Measurements from ENCODE around the gene ASIC4.

The ASIC4 gene

GRCh38 chr2:219560893-219561178, 46.6 kb downstream of the ASIC4 start:
- no peak overlapping the region for H3K4me3 ChIP-seq (ENCODE audit: low read depth in 1 of 2, low read length in 2 of 2)
- no peak overlapping the region for H3K9ac ChIP-seq (ENCODE audit: low read length)
- no peaks in the 10 kb centered on the region for H3K9me3 ChIP-seq (ENCODE audit: low read length)
- H3K27ac ChIP-seq (ENCODE audit: low read depth, low read length): no peak overlapping the region
- no peaks in the 10 kb centered on the region for H3K27me3 ChIP-seq (ENCODE audit: control insufficient read depth in 1 of 2, insufficient read depth in 2 of 2, low read length in 2 of 2)
- peaks cover 7% of the 10 kb centered on the region for H3K4me1 ChIP-seq (ENCODE audit: insufficient read depth, low read length)
- peaks cover 28% of the 10 kb centered on the region for H3K36me3 ChIP-seq (ENCODE audit: insufficient read depth, low read length)

- Histone ChIP-seq H3K36me3 (ENCODE audit: insufficient read depth, low read length) (peaks cover 32% of the 10 kb centered on the region), H3K9ac (ENCODE audit: low read length) (no peak overlapping the region), H3K27me3 (ENCODE audit: control insufficient read depth in 1 of 2, insufficient read depth in 2 of 2, low read length in 2 of 2) (no peaks in the 10 kb centered on the region), H3K4me3 (ENCODE audit: low read depth in 1 of 2, low read length in 2 of 2) (no peak overlapping the region), H3K4me1 (ENCODE audit: insufficient read depth, low read length) (peaks cover 7% of the 10 kb centered on the region), H3K27ac (ENCODE audit: low read depth, low read length) (no peak overlapping the region), H3K9me3 (ENCODE audit: low read length) (no peaks in the 10 kb centered on the region)
Measured at GRCh38 chr2:219561179-219562048, 47.1 kb downstream of the ASIC4 start.

- Histone ChIP-seq H3K9me3 (ENCODE audit: low read length) (no peaks in the 10 kb centered on the region), H3K4me1 (ENCODE audit: insufficient read depth, low read length) (peaks cover 7% of the 10 kb centered on the region), H3K36me3 (ENCODE audit: insufficient read depth, low read length) (peaks cover 32% of the 10 kb centered on the region), H3K27ac (ENCODE audit: low read depth, low read length) (no peak overlapping the region), H3K9ac (ENCODE audit: low read length) (no peak overlapping the region), H3K27me3 (ENCODE audit: control insufficient read depth in 1 of 2, insufficient read depth in 2 of 2, low read length in 2 of 2) (no peaks in the 10 kb centered on the region), H3K4me3 (ENCODE audit: low read depth in 1 of 2, low read length in 2 of 2) (no peak overlapping the region)
Measured at GRCh38 chr2:219562049-219563020, 48.1 kb downstream of the ASIC4 start.

GRCh38 chr2:219563271-219563928, 49.1 kb downstream of the ASIC4 start:
- H3K9ac ChIP-seq (ENCODE audit: low read length): no peak overlapping the region
- H3K36me3 ChIP-seq (ENCODE audit: insufficient read depth, low read length): peaks cover 32% of the 10 kb centered on the region
- no peak overlapping the region for H3K4me3 ChIP-seq (ENCODE audit: low read depth in 1 of 2, low read length in 2 of 2)
- H3K4me1 ChIP-seq (ENCODE audit: insufficient read depth, low read length): peaks cover 7% of the 10 kb centered on the region
- no peak overlapping the region for H3K27ac ChIP-seq (ENCODE audit: low read depth, low read length)
- H3K27me3 ChIP-seq (ENCODE audit: control insufficient read depth in 1 of 2, insufficient read depth in 2 of 2, low read length in 2 of 2): no peaks in the 10 kb centered on the region
- no peaks in the 10 kb centered on the region for H3K9me3 ChIP-seq (ENCODE audit: low read length)

- Histone ChIP-seq H3K36me3 (ENCODE audit: insufficient read depth, low read length) (peaks cover 41% of the 10 kb centered on the region), H3K27me3 (ENCODE audit: control insufficient read depth in 1 of 2, insufficient read depth in 2 of 2, low read length in 2 of 2) (no peaks in the 10 kb centered on the region), H3K4me3 (ENCODE audit: low read depth in 1 of 2, low read length in 2 of 2) (no peak overlapping the region)
Measured at GRCh38 chr2:219565130-219566080, 51.1 kb downstream of the ASIC4 start.

GRCh38 chr2:219566640-219567039, 52.4 kb downstream of the ASIC4 start:
- H3K36me3 ChIP-seq (ENCODE audit: insufficient read depth, low read length): peaks cover 38% of the 10 kb centered on the region
- no peak overlapping the region for H3K9ac ChIP-seq (ENCODE audit: low read length)
- H3K4me3 ChIP-seq (ENCODE audit: low read depth in 1 of 2, low read length in 2 of 2): no peak overlapping the region
- H3K27me3 ChIP-seq (ENCODE audit: control insufficient read depth in 1 of 2, insufficient read depth in 2 of 2, low read length in 2 of 2): no peaks in the 10 kb centered on the region
- peaks cover 10% of the 10 kb centered on the region for H3K4me1 ChIP-seq (ENCODE audit: insufficient read depth, low read length)
- H3K27ac ChIP-seq (ENCODE audit: low read depth, low read length): no peak overlapping the region
- H3K9me3 ChIP-seq (ENCODE audit: low read length): no peaks in the 10 kb centered on the region

More at GRCh38 chr2:219565130-219566080, 51.1 kb downstream of the ASIC4 start:
- Histone ChIP-seq H3K4me1 (ENCODE audit: insufficient read depth, low read length) (peaks cover 8% of the 10 kb centered on the region), H3K9me3 (ENCODE audit: low read length) (no peaks in the 10 kb centered on the region), H3K27ac (ENCODE audit: low read depth, low read length) (no peak overlapping the region), H3K9ac (ENCODE audit: low read length) (no peak overlapping the region)

- H3K36me3 ChIP-seq (ENCODE audit: insufficient read depth, low read length): peaks cover 33% of the 10 kb centered on the region
- peaks cover 15% of the 10 kb centered on the region for H3K4me1 ChIP-seq (ENCODE audit: insufficient read depth, low read length)
- H3K27me3 ChIP-seq (ENCODE audit: control insufficient read depth in 1 of 2, insufficient read depth in 2 of 2, low read length in 2 of 2): no peaks in the 10 kb centered on the region
- H3K4me3 ChIP-seq (ENCODE audit: low read depth in 1 of 2, low read length in 2 of 2): no peak overlapping the region
- H3K27ac ChIP-seq (ENCODE audit: low read depth, low read length): no peak overlapping the region
- no peak overlapping the region for H3K9ac ChIP-seq (ENCODE audit: low read length)
- H3K9me3 ChIP-seq (ENCODE audit: low read length): no peaks in the 10 kb centered on the region
Measured at GRCh38 chr2:219567131-219567530, 52.8 kb downstream of the ASIC4 start.

- Histone ChIP-seq H3K9ac (ENCODE audit: low read length) (no peak overlapping the region), H3K4me3 (ENCODE audit: low read depth in 1 of 2, low read length in 2 of 2) (no peak overlapping the region), H3K27ac (ENCODE audit: low read depth, low read length) (no peak overlapping the region), H3K9me3 (ENCODE audit: low read length) (no peaks in the 10 kb centered on the region), H3K36me3 (ENCODE audit: insufficient read depth, low read length) (peaks cover 26% of the 10 kb centered on the region), H3K27me3 (ENCODE audit: control insufficient read depth in 1 of 2, insufficient read depth in 2 of 2, low read length in 2 of 2) (no peaks in the 10 kb centered on the region), H3K4me1 (ENCODE audit: insufficient read depth, low read length) (peaks cover 15% of the 10 kb centered on the region)
Measured at GRCh38 chr2:219567791-219568361, 53.6 kb downstream of the ASIC4 start.

GRCh38 chr2:219569041-219569440, 54.8 kb downstream of the ASIC4 start:
- H3K4me1 ChIP-seq (ENCODE audit: insufficient read depth, low read length): peaks cover 15% of the 10 kb centered on the region
- H3K36me3 ChIP-seq (ENCODE audit: insufficient read depth, low read length): peaks cover 15% of the 10 kb centered on the region
- H3K27ac ChIP-seq (ENCODE audit: low read depth, low read length): no peak overlapping the region
- H3K4me3 ChIP-seq (ENCODE audit: low read depth in 1 of 2, low read length in 2 of 2): no peak overlapping the region
- H3K27me3 ChIP-seq (ENCODE audit: control insufficient read depth in 1 of 2, insufficient read depth in 2 of 2, low read length in 2 of 2): no peaks in the 10 kb centered on the region
- no peaks in the 10 kb centered on the region for H3K9me3 ChIP-seq (ENCODE audit: low read length)
- no peak overlapping the region for H3K9ac ChIP-seq (ENCODE audit: low read length)

GRCh38 chr2:219569635-219570034, 55.4 kb downstream of the ASIC4 start:
- H3K4me3 ChIP-seq (ENCODE audit: low read depth in 1 of 2, low read length in 2 of 2): no peak overlapping the region
- no peaks in the 10 kb centered on the region for H3K9me3 ChIP-seq (ENCODE audit: low read length)
- H3K4me1 ChIP-seq (ENCODE audit: insufficient read depth, low read length): peaks cover 15% of the 10 kb centered on the region
- no peaks in the 10 kb centered on the region for H3K27me3 ChIP-seq (ENCODE audit: control insufficient read depth in 1 of 2, insufficient read depth in 2 of 2, low read length in 2 of 2)
- H3K9ac ChIP-seq (ENCODE audit: low read length): no peak overlapping the region
- H3K27ac ChIP-seq (ENCODE audit: low read depth, low read length): no peak overlapping the region
- H3K36me3 ChIP-seq (ENCODE audit: insufficient read depth, low read length): peaks cover 15% of the 10 kb centered on the region

All from muscle layer of colon (tissue), 2 donors.